Measurements from ENCODE around the gene FMN2.
A peak's percentile ranks its signal among the peaks of the same experiment; 100 is the strongest.

Gene FMN2

GRCh38 chr1:240122639-240123613 lies 31.2 kb downstream of the FMN2 start (continued):
- TF ChIP-seq PRDM2 (tag by site-specific recombination; IDR thresholded peaks at IDR 0.05; ENCODE audit: borderline replicate concordance) (no peak), ZBTB11 (tag by site-specific recombination; conservative IDR thresholded peaks at IDR 0.05; ENCODE audit: low read depth) (no peak), GLI4 (tag by site-specific recombination; IDR thresholded peaks at IDR 0.05) (no peak), ZNF394 (tag by site-specific recombination; IDR thresholded peaks at IDR 0.05; ENCODE audit: borderline replicate concordance) (no peak), MZF1 (tag by site-specific recombination; IDR thresholded peaks at IDR 0.05; ENCODE audit: borderline replicate concordance) (peak; percentile 76; the same call in 1 of the 2 replicates), ZNF121 (tag by site-specific recombination; IDR thresholded peaks at IDR 0.05) (peak; percentile 97), ZNF76 (tag by site-specific recombination; IDR thresholded peaks at IDR 0.05; ENCODE audit: borderline replicate concordance, low read depth) (no peak), KLF1 (tag by site-specific recombination; IDR thresholded peaks at IDR 0.05) (no peak), ZBTB17 (tag by site-specific recombination; IDR thresholded peaks at IDR 0.05) (peak; percentile 89), PBX3 (CRISPR knock-in tag; IDR thresholded peaks at IDR 0.05) (no peak), ZNF311 (tag by site-specific recombination; IDR thresholded peaks at IDR 0.05; ENCODE audit: borderline replicate concordance) (no peak), ZNF292 (tag by site-specific recombination; IDR thresholded peaks at IDR 0.05; ENCODE audit: borderline replicate concordance, low read depth) (no peak), HOXD13 (CRISPR knock-in tag; IDR thresholded peaks at IDR 0.05; ENCODE audit: borderline replicate concordance) (no peak), KLF8 (tag by site-specific recombination; IDR thresholded peaks at IDR 0.05) (no peak), PRDM1 (tag by site-specific recombination; IDR thresholded peaks at IDR 0.05) (peak; percentile 77), ZBTB26 (tag by site-specific recombination; optimal IDR thresholded peaks at IDR 0.05) (no peak), ZNF214 (tag by site-specific recombination; IDR thresholded peaks at IDR 0.05; ENCODE audit: borderline replicate concordance) (no peak), ZSCAN23 (tag by site-specific recombination; IDR thresholded peaks at IDR 0.05) (no peak), ZNF561 (tag by site-specific recombination; IDR thresholded peaks at IDR 0.05; ENCODE audit: borderline replicate concordance) (peak; percentile 100), ZNF211 (tag by site-specific recombination; IDR thresholded peaks at IDR 0.05; ENCODE audit: low read depth) (no peak)
- TF ChIP-seq, protein P1, sequence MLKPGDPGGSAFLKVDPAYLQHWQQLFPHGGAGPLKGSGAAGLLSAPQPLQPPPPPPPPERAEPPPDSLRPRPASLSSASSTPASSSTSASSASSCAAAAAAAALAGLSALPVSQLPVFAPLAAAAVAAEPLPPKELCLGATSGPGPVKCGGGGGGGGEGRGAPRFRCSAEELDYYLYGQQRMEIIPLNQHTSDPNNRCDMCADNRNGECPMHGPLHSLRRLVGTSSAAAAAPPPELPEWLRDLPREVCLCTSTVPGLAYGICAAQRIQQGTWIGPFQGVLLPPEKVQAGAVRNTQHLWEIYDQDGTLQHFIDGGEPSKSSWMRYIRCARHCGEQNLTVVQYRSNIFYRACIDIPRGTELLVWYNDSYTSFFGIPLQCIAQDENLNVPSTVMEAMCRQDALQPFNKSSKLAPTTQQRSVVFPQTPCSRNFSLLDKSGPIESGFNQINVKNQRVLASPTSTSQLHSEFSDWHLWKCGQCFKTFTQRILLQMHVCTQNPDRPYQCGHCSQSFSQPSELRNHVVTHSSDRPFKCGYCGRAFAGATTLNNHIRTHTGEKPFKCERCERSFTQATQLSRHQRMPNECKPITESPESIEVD (tag by site-specific recombination; IDR thresholded peaks at IDR 0.05), result no peak
- TF ChIP-seq, protein P2, sequence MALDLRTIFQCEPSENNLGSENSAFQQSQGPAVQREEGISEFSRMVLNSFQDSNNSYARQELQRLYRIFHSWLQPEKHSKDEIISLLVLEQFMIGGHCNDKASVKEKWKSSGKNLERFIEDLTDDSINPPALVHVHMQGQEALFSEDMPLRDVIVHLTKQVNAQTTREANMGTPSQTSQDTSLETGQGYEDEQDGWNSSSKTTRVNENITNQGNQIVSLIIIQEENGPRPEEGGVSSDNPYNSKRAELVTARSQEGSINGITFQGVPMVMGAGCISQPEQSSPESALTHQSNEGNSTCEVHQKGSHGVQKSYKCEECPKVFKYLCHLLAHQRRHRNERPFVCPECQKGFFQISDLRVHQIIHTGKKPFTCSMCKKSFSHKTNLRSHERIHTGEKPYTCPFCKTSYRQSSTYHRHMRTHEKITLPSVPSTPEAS (tag by site-specific recombination; IDR thresholded peaks at IDR 0.05), result no peak
